HL-60 (cell line): Measurements from ENCODE around the gene EVI5L.

Source experiments
- DNase-seq, 2 experiments: peaks; one replicate each; pipeline ENCODE4 v3.0.0-alpha.2; 2010 to 2020; ENCODE audit warnings: low read depth in 1 of 2, low spot score in 1 of 2
- H3K27ac ChIP-seq: fragments of 250-450 bp; sonication (Bioruptor Pico); replicated peaks from 2 replicates; pipeline ENCODE4 v1.5.1; 2020; ENCODE audit warnings: mild to moderate bottlenecking, moderate library complexity
- H3K27me3 ChIP-seq: fragments of 250-450 bp; sonication (Bioruptor Pico); 2 replicates; pipeline ENCODE4 v1.5.1; 2021; ENCODE audit warnings: mild to moderate bottlenecking, moderate library complexity; ENCODE audit not compliant: insufficient read depth, poor library complexity, severe bottlenecking
- H3K4me3 ChIP-seq: replicated peaks from 2 replicates; pipeline ENCODE4 v1.5.1; 2011; ENCODE audit warnings: mild to moderate bottlenecking, control low read depth, low read length; ENCODE audit not compliant: insufficient read depth
- GABPA ChIP-seq: IDR thresholded peaks from 2 replicates; pipeline ENCODE4 v1.6.1; 2012; ENCODE audit warnings: low read depth
- POLR2AphosphoS5 ChIP-seq: IDR thresholded peaks from 2 replicates; pipeline ENCODE4 v1.6.1; 2012; ENCODE audit warnings: low read depth
- SPI1 ChIP-seq: IDR thresholded peaks from 2 replicates; pipeline ENCODE4 v1.6.1; 2012; ENCODE audit warnings: low read depth, mild to moderate bottlenecking, borderline replicate concordance
- TF ChIP-seq, protein P1 (sequence below): IDR thresholded peaks from 2 replicates; pipeline ENCODE4 v1.6.1; 2012; ENCODE audit warnings: low read depth; ENCODE audit not compliant: insufficient replicate concordance
- TF ChIP-seq, protein P2 (sequence below): IDR thresholded peaks from one replicate; pipeline ENCODE4 v1.5.1; 2011; ENCODE audit warnings: low read length, control low read depth, inconsistent platforms; ENCODE audit not compliant: insufficient read depth

The EVI5L gene

DNA sequence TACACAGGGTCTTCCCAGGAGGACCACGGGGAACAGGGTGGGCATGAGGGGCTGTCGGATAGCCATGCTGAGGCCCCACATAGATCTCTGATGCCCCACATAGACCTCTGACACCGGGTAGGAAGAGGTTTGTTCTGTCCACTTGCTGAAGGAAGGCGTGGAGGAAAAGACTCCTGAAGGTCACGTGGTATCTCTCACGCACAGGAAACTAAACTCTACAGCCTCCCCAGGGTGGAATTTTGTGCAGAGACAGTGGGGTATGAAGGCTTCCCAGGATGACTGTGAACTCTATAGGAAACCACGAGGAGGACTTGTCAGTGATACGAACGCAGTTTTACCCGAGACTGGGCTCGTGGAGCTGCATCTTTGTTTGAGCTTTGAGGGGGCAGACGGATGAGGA lies 2.8 kb downstream of the EVI5L start:
- Histone ChIP-seq H3K4me3 (no peak overlapping the region), H3K27me3 (no peaks in the 10 kb centered on the region), H3K27ac (no peak overlapping the region)
- no peak for DNase-seq
- no peak for TF ChIP-seq SPI1
- no peak for TF ChIP-seq GABPA
- TF ChIP-seq, protein P1, sequence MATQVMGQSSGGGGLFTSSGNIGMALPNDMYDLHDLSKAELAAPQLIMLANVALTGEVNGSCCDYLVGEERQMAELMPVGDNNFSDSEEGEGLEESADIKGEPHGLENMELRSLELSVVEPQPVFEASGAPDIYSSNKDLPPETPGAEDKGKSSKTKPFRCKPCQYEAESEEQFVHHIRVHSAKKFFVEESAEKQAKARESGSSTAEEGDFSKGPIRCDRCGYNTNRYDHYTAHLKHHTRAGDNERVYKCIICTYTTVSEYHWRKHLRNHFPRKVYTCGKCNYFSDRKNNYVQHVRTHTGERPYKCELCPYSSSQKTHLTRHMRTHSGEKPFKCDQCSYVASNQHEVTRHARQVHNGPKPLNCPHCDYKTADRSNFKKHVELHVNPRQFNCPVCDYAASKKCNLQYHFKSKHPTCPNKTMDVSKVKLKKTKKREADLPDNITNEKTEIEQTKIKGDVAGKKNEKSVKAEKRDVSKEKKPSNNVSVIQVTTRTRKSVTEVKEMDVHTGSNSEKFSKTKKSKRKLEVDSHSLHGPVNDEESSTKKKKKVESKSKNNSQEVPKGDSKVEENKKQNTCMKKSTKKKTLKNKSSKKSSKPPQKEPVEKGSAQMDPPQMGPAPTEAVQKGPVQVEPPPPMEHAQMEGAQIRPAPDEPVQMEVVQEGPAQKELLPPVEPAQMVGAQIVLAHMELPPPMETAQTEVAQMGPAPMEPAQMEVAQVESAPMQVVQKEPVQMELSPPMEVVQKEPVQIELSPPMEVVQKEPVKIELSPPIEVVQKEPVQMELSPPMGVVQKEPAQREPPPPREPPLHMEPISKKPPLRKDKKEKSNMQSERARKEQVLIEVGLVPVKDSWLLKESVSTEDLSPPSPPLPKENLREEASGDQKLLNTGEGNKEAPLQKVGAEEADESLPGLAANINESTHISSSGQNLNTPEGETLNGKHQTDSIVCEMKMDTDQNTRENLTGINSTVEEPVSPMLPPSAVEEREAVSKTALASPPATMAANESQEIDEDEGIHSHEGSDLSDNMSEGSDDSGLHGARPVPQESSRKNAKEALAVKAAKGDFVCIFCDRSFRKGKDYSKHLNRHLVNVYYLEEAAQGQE: no peak
- TF ChIP-seq POLR2AphosphoS5: no peak
- TF ChIP-seq, protein P2, sequence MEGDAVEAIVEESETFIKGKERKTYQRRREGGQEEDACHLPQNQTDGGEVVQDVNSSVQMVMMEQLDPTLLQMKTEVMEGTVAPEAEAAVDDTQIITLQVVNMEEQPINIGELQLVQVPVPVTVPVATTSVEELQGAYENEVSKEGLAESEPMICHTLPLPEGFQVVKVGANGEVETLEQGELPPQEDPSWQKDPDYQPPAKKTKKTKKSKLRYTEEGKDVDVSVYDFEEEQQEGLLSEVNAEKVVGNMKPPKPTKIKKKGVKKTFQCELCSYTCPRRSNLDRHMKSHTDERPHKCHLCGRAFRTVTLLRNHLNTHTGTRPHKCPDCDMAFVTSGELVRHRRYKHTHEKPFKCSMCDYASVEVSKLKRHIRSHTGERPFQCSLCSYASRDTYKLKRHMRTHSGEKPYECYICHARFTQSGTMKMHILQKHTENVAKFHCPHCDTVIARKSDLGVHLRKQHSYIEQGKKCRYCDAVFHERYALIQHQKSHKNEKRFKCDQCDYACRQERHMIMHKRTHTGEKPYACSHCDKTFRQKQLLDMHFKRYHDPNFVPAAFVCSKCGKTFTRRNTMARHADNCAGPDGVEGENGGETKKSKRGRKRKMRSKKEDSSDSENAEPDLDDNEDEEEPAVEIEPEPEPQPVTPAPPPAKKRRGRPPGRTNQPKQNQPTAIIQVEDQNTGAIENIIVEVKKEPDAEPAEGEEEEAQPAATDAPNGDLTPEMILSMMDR: no peak

DNA sequence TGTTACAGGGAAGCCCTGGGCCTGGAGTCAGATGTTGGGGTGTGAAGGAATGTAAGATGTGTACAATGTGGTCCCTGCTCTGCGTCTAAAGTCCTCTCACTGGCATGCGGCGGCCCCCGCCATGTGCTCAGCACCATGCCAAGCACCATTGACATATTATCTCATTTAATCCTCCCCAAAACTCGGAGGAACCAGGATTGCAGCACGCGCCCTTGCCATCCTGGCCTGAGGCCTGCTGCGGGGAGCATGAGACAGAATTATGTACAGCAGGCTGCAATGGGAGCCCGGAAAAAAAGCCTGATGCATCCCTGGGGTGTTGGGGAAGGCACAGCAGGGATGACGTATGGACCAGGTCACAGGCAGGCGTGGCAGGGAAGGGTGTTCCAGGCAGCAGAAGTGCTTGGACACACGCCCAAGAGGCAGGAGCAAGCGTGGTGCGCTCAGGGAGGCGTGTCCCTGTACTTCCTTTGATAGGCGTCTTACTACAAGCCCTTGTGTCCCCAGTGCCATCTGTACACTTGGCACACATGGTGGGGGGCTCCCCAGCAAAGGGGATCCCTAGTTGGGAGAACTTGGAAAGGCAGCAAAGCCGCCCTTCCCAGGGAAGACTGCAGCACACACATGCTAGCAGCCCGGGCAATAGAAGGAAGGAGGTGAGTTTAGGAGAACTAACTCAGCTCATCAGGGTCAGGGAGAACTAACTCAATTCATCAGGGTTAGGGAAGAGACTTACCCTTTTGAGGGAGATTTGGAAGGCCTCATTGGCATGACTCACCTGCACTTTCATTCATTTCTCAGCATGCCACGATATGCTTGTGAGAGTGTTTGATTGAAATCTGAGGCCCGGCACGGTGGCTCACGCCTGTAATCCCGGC lies 3.4 kb downstream of the EVI5L start:
- Histone ChIP-seq H3K4me3 (no peak overlapping the region), H3K27ac (no peak overlapping the region), H3K27me3 (no peaks in the 10 kb centered on the region)
- TF ChIP-seq SPI1: no peak
- TF ChIP-seq, protein P2: no peak
- no peak for TF ChIP-seq GABPA
- TF ChIP-seq POLR2AphosphoS5: no peak
- TF ChIP-seq, protein P1: no peak
- no peak for DNase-seq

DNA sequence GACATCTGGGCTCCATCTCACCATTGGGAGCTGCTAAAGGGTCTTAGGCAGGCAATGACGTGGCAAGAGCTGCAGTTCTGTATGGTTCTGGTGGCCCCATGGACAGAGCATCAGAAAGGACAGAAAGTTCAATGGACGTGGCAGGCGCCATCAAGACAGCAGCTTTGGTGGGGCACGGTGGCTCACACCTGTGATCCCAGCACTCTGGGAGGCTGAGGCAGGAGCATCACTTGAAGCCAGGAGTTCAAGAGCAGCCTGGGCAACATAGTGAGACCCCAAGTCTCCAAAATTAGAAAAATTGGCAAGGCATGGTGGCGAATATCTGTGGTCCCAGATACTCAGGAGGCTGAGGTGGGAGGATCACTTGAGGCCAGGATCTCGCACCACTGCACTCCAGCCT lies 9.5 kb downstream of the EVI5L start:
- DNase-seq: no peak
- no peaks in the 10 kb centered on the region for H3K27me3 ChIP-seq
- H3K27ac ChIP-seq: no peak overlapping the region
- no peak overlapping the region for H3K4me3 ChIP-seq
- TF ChIP-seq GABPA (no peak), POLR2AphosphoS5 (no peak), SPI1 (no peak)
- TF ChIP-seq, protein P1: no peak
- TF ChIP-seq, protein P2: no peak
